Endothelial cell of umbilical vein (primary cell): ENCODE results near the gene SLC41A3. TPM values are rescaled to one million over a fixed set of nuclear protein-coding genes. Genes with fewer than 3 reads are reported as not detected.

Experiments used
- BruUV-seq: library from RNA; stranded (reverse); fragments of 400-500 nt; replicated peaks from 2 replicates; lab custom pipeline; 2021; lab: Mats Ljungman, UMichigan
- CTCF ChIA-PET: fragments of 300-600, 350-600 bp; sonication (Branson Sonifier 250); formaldehyde crosslinking; loops from one replicate; lab custom pipeline; 2021; ENCODE audit warnings: antibody characterized with exemption, inconsistent platforms; lab: Charles Lee
- POLR2A ChIA-PET: fragments of 300-600, 350-600 bp; sonication (Branson Sonifier 250); formaldehyde crosslinking; loops from one replicate; lab custom pipeline; 2021; ENCODE audit warnings: antibody characterized with exemption, inconsistent platforms; lab: Charles Lee
- DNase-seq: peaks from one replicate; pipeline ENCODE4 v3.0.0-alpha.2; 2011; ENCODE audit warnings: low read depth, low spot score
- FAIRE-seq: peaks from 2 replicates; lab custom pipeline; 2011; peaks lifted over from hg19 to GRCh38; lab: Jason Lieb, UNC
- H2AFZ ChIP-seq: 2 replicates; pipeline ENCODE4 v1.6.0; 2012; ENCODE audit warnings: low read depth, low read length, control low read depth, inconsistent platforms
- H3K27ac ChIP-seq: 2 replicates; pipeline ENCODE4 v1.5.1; 2011; ENCODE audit warnings: low read depth, mild to moderate bottlenecking, control low read depth, low read length, moderate library complexity; ENCODE audit not compliant: insufficient read depth
- H3K27me3 ChIP-seq, 2 experiments: 2 replicates each; pipeline versions ENCODE4 v1.6.0 to v1.6.1; 2011; ENCODE audit warnings: low read length in 2 of 2, mixed read lengths in 1 of 2; ENCODE audit not compliant: control insufficient read depth in 2 of 2, insufficient read depth in 2 of 2
- H3K36me3 ChIP-seq, 2 experiments: 2 replicates in 1 of 2; 3 replicates in 1 of 2; pipeline ENCODE4 v1.5.1; 2011; ENCODE audit warnings: low read length in 2 of 2, mild to moderate bottlenecking in 1 of 2, moderate library complexity in 1 of 2; ENCODE audit not compliant: control insufficient read depth in 2 of 2, insufficient read depth in 2 of 2; ENCODE audit errors: extremely low read depth in 1 of 2
- H3K4me1 ChIP-seq: 3 replicates; pipeline ENCODE4 v1.5.1; 2011; ENCODE audit warnings: mild to moderate bottlenecking, low read length; ENCODE audit not compliant: control insufficient read depth, insufficient read depth; ENCODE audit errors: extremely low read depth
- H3K4me2 ChIP-seq: 2 replicates; pipeline ENCODE4 v1.6.1; 2011; ENCODE audit warnings: low read length, control low read depth, mixed read lengths; ENCODE audit not compliant: insufficient read depth
- H3K4me3 ChIP-seq, 3 experiments: fragments of 200-600 bp in 1 of 3; sonication (generic), shearing (Covaris generic) in 1 of 3; replicated peaks in 1 of 3; 2 replicates each; pipeline ENCODE4 v1.5.1; 2011 to 2016; ENCODE audit warnings: control low read depth in 3 of 3, low read length in 3 of 3, mild to moderate bottlenecking in 2 of 3, inconsistent platforms in 1 of 3, low read depth in 1 of 3, moderate library complexity in 1 of 3; ENCODE audit not compliant: insufficient read depth in 1 of 3
- H3K79me2 ChIP-seq: 2 replicates; pipeline ENCODE4 v1.6.0; 2012; ENCODE audit warnings: low read length, inconsistent platforms; ENCODE audit not compliant: control insufficient read depth, insufficient read depth
- H3K9ac ChIP-seq: replicated peaks from 2 replicates; pipeline ENCODE3; 2011; ENCODE audit warnings: low read length, control low read depth; ENCODE audit not compliant: insufficient read depth; ENCODE audit errors: extremely low read depth
- H3K9me1 ChIP-seq: replicated peaks from 3 replicates; pipeline ENCODE4 v1.6.0; 2011; ENCODE audit warnings: mild to moderate bottlenecking, low read length; ENCODE audit not compliant: control insufficient read depth, insufficient read depth; ENCODE audit errors: extremely low read depth
- H3K9me3 ChIP-seq: replicated peaks from 2 replicates; pipeline ENCODE4 v1.5.1; 2012; ENCODE audit warnings: low read length, inconsistent platforms; ENCODE audit not compliant: control insufficient read depth, insufficient read depth
- H4K20me1 ChIP-seq: replicated peaks from 2 replicates; pipeline ENCODE3; 2011; ENCODE audit warnings: mild to moderate bottlenecking, low read length; ENCODE audit not compliant: control insufficient read depth, insufficient read depth; ENCODE audit errors: extremely low read depth
- CTCF ChIP-seq, 2 donors: IDR thresholded peaks; 1 replicate in 1 of 2; 2 replicates in 1 of 2; pipeline ENCODE4 v1.5.1; 2011; ENCODE audit warnings: low read length in 2 of 2, mild to moderate bottlenecking in 2 of 2, moderate library complexity in 2 of 2, control low read depth in 1 of 2, inconsistent platforms in 1 of 2, low read depth in 1 of 2; ENCODE audit not compliant: insufficient read depth in 1 of 2; ENCODE audit errors: extremely low read depth in 1 of 2
- EZH2 ChIP-seq: IDR thresholded peaks from 2 replicates; pipeline ENCODE4 v1.6.1; 2012; ENCODE audit warnings: borderline replicate concordance, low read depth, mild to moderate bottlenecking, moderate library complexity, low read length, inconsistent platforms; ENCODE audit not compliant: severe bottlenecking
- FOS ChIP-seq: IDR thresholded peaks from 2 replicates; pipeline ENCODE4 v1.6.1; 2011; ENCODE audit warnings: mild to moderate bottlenecking, low read length, moderate library complexity, borderline replicate concordance; ENCODE audit not compliant: insufficient read depth
- GATA2 ChIP-seq: IDR thresholded peaks from 2 replicates; pipeline ENCODE4 v1.7.0; 2011; ENCODE audit warnings: low read depth, mild to moderate bottlenecking, moderate library complexity, mixed read lengths, low read length; ENCODE audit not compliant: insufficient read length, insufficient read depth
- JUN ChIP-seq: IDR thresholded peaks from 2 replicates; pipeline ENCODE4 v1.6.1; 2011; ENCODE audit warnings: borderline replicate concordance, low read depth; ENCODE audit not compliant: insufficient read length, insufficient read depth
- MYC ChIP-seq: IDR thresholded peaks from one replicate; pipeline ENCODE4 v1.6.1; 2011; ENCODE audit warnings: mild to moderate bottlenecking, low read depth, low read length
- POLR2A ChIP-seq: IDR thresholded peaks from 2 replicates; pipeline ENCODE4 v1.6.1; 2012; ENCODE audit warnings: low read depth, mild to moderate bottlenecking, control low read depth, low read length
- POLR2AphosphoS5 ChIP-seq: IDR thresholded peaks from 2 replicates; pipeline ENCODE4 v1.6.1; 2012; ENCODE audit warnings: low read depth, mild to moderate bottlenecking, control low read depth, low read length, moderate library complexity; ENCODE audit not compliant: insufficient read depth
- dilution Hi-C: fragments of 300-500 bp; cut with MboI; formaldehyde crosslinking; loops from one replicate; pipeline ENCODE4 v1.15.0; 2019; ENCODE audit warnings: low sequenced_read_pairs; ENCODE audit not compliant: extremely low pct_ligation_motif_present
- intact Hi-C: fragments of 100-400 bp; cut with micrococcal nuclease; formaldehyde crosslinking; loops from one replicate; pipeline ENCODE4 v1.10.0; 2022
- polyA plus RNA-seq, 4 experiments: library from polyadenylated mRNA; depleted of rRNA in 3 of 4; stranded (reverse) in 3 of 4; unstranded in 1 of 4; fragments of >200 nt; gene quantifications; 2 replicates each; pipeline versions ENCODE4 v1.2.1 to v1.2.3, GENCODE V29; 2011 to 2012; ENCODE audit warnings: missing spikeins in 1 of 4
- total RNA-seq: library from RNA; stranded (reverse); gene quantifications from 2 replicates; pipeline ENCODE4 v1.2.3, GENCODE V29; 2021
- TF ChIP-seq, protein P1 (sequence below): IDR thresholded peaks from 2 replicates; pipeline ENCODE4 v1.6.1; 2011; ENCODE audit not compliant: insufficient read depth, insufficient read length

The SLC41A3 gene
- total and polyA plus RNA-seq, 2 donors (not counting 3 experiments of a cell fraction or from before 2014, with no cell fraction given): 52.5 to 118 TPM

DNA sequence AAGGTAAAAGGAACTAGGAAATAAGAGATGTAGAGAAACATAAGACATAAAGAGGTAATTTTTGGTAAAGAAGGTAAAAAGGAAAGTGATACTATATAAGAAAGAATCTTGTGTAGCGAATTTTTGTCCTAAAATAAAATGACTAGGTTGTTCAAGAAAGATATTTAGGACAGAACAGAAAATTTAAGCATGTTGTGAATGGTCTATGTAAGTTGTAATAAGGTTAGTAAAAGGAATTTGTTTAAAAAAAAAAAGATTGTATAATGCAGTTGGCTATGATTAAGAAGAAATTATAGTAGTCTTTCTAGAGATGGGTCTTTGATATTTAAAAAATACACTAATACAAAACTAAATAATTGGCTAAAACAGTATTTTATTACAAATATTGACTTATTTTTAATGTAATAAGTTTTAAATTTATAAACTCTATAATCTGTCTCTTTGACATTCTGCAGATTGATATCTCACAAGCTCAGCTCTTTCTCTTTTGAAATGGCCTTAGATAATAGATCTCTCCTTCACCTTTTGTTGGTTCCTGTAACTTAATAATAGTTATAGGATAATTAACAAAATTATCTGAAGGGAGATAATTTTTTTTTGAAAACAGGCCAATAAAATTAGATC, 3.7 kb upstream of the SLC41A3 start:
- dilution Hi-C loops (no loop called here), intact Hi-C loops (no loop called here)
- H3K27ac ChIP-seq: no peak overlapping the region
- no TSS peak for BruUV-seq
- FAIRE-seq (no peak), DNase-seq (no peak)
- no peak overlapping the region for H3K9ac ChIP-seq
- ChIA-PET POLR2A (no interaction called here), CTCF (no interaction called here)
- H2AFZ ChIP-seq: no peak overlapping the region
- no peaks in the 10 kb centered on the region for H4K20me1 ChIP-seq
- no peak overlapping the region for H3K4me3 ChIP-seq
- no peaks in the 10 kb centered on the region for H3K36me3 ChIP-seq
- H3K9me1 ChIP-seq: no peaks in the 10 kb centered on the region
- H3K79me2 ChIP-seq: peaks cover 2% of the 10 kb centered on the region
- TF ChIP-seq CTCF (IDR thresholded peaks at IDR 0.05; ENCODE audit: extremely low read depth in 1 of 2, insufficient read depth in 1 of 2, low read depth in 1 of 2, low read length in 2 of 2) (no peak), FOS (no peak), MYC (no peak), GATA2 (no peak), EZH2 (no peak), JUN (no peak), POLR2AphosphoS5 (no peak), POLR2A (no peak)
- TF ChIP-seq, protein P1, sequence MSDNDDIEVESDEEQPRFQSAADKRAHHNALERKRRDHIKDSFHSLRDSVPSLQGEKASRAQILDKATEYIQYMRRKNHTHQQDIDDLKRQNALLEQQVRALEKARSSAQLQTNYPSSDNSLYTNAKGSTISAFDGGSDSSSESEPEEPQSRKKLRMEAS: no peak
- no peak overlapping the region for H3K4me2 ChIP-seq
- no peaks in the 10 kb centered on the region for H3K9me3 ChIP-seq
- H3K4me1 ChIP-seq: peaks cover 5% of the 10 kb centered on the region
- H3K27me3 ChIP-seq: peaks cover 2 to 3% of the 10 kb centered on the region in 2 experiments
